ENCODE results near the gene WDFY3. TPM values are rescaled to one million over a fixed set of nuclear protein-coding genes. Genes with fewer than 3 reads are reported as not detected.

Gene WDFY3
- total and polyA plus RNA-seq, 2 donors (not counting 1 experiment from before 2014, with no cell fraction given), result 0.05 to 0.36 TPM

- H3K27ac ChIP-seq (ENCODE audit: low read length in 2 of 2), result no peak overlapping the region
- Mint-ChIP-seq H3K4me1 (no peaks in the 10 kb centered on the region), H3K27ac (no peak overlapping the region), H3K4me3 (no peak overlapping the region), H3K27me3 (no peaks in the 10 kb centered on the region), H3K9me3 (ENCODE audit: insufficient read depth) (peaks cover 5% of the 10 kb centered on the region)
- H3K9ac ChIP-seq (ENCODE audit: low read length), result no peak overlapping the region
- intact Hi-C loops (cut with micrococcal nuclease), result no loop called here
- no peaks in the 10 kb centered on the region for H3K9me3 ChIP-seq (ENCODE audit: control extremely low read depth in 1 of 3, control insufficient read depth in 2 of 3, insufficient read depth in 1 of 3, low read length in 2 of 3)
- TF ChIP-seq EZH2 (IDR thresholded peaks at IDR 0.05; ENCODE audit: borderline replicate concordance, insufficient read depth, low read depth, low read length, poor library complexity, severe bottlenecking) (no peak), CTCF (IDR thresholded peaks at IDR 0.05) (no peak)
- WGBS (ENCODE audit: insufficient coverage), result no CpG with 5 or more reads among the region's 4 CpGs
- H3K36me3 ChIP-seq (replicated peaks in 1 of 2; ENCODE audit: control extremely low read depth in 1 of 2, control insufficient read depth in 1 of 2, extremely low read depth in 1 of 2, insufficient read depth in 2 of 2, low read length in 1 of 2), result no peaks in the 10 kb centered on the region
- no peak overlapping the region for H2AFZ ChIP-seq (ENCODE audit: insufficient read depth, low read depth, low read length, poor library complexity, severe bottlenecking)
- no peak for ATAC-seq (ENCODE audit: low read depth)
- no peaks in the 10 kb centered on the region for H3K4me1 ChIP-seq (ENCODE audit: control insufficient read depth in 2 of 2, insufficient read depth in 2 of 2, low read length in 2 of 2)
- DNase-seq, result no peak
- H4K20me1 ChIP-seq (ENCODE audit: control insufficient read depth, insufficient read depth, low read length, poor library complexity, severe bottlenecking), result no peaks in the 10 kb centered on the region
- CTCF ChIA-PET, result interaction anchor here (1.1 kb wide), 1 partner anchor 32 kb away, joined by 3 read pairs; no protein-coding TSS in a partner anchor
- H3K79me2 ChIP-seq (ENCODE audit: control insufficient read depth, insufficient read depth, low read length), result no peaks in the 10 kb centered on the region
- no peak overlapping the region for H3K4me2 ChIP-seq (replicated peaks; ENCODE audit: low read depth, low read length, poor library complexity, severe bottlenecking)
- no peak overlapping the region for H3K4me3 ChIP-seq (ENCODE audit: control extremely low read depth in 1 of 5, extremely low read depth in 1 of 5, insufficient read depth in 1 of 5, low read depth in 2 of 5, low read length in 4 of 5)
- H3K27me3 ChIP-seq (replicated peaks in 1 of 4; ENCODE audit: control extremely low read depth in 1 of 4, control insufficient read depth in 3 of 4, insufficient read depth in 4 of 4, low read length in 3 of 4), result no peaks in the 10 kb centered on the region
- POLR2A ChIA-PET, result no interaction called here
Observed at GRCh38 chr4:84782517-84782916, 184.0 kb downstream of the WDFY3 start.

- ChIA-PET CTCF (no interaction called here), POLR2A (no interaction called here)
- no peak overlapping the region for H2AFZ ChIP-seq (ENCODE audit: insufficient read depth, low read depth, low read length, poor library complexity, severe bottlenecking)
- Mint-ChIP-seq H3K27ac (no peak overlapping the region), H3K4me3 (no peak overlapping the region), H3K27me3 (no peaks in the 10 kb centered on the region), H3K9me3 (ENCODE audit: insufficient read depth) (peaks cover 5% of the 10 kb centered on the region), H3K4me1 (no peaks in the 10 kb centered on the region)
- no peaks in the 10 kb centered on the region for H3K27me3 ChIP-seq (replicated peaks in 1 of 4; ENCODE audit: control extremely low read depth in 1 of 4, control insufficient read depth in 3 of 4, insufficient read depth in 4 of 4, low read length in 3 of 4)
- H3K9ac ChIP-seq (ENCODE audit: low read length), result no peak overlapping the region
- H3K27ac ChIP-seq (ENCODE audit: low read length in 2 of 2), result no peak overlapping the region
- no peak overlapping the region for H3K4me2 ChIP-seq (replicated peaks; ENCODE audit: low read depth, low read length, poor library complexity, severe bottlenecking)
- no peaks in the 10 kb centered on the region for H3K79me2 ChIP-seq (ENCODE audit: control insufficient read depth, insufficient read depth, low read length)
- no peak for TF ChIP-seq EZH2 (IDR thresholded peaks at IDR 0.05; ENCODE audit: borderline replicate concordance, insufficient read depth, low read depth, low read length, poor library complexity, severe bottlenecking)
- TF ChIP-seq CTCF (IDR thresholded peaks at IDR 0.05), result no peak
- H3K4me3 ChIP-seq (ENCODE audit: control extremely low read depth in 1 of 5, extremely low read depth in 1 of 5, insufficient read depth in 1 of 5, low read depth in 2 of 5, low read length in 4 of 5), result no peak overlapping the region
- no peak for DNase-seq
- H3K4me1 ChIP-seq (ENCODE audit: control insufficient read depth in 2 of 2, insufficient read depth in 2 of 2, low read length in 2 of 2), result no peaks in the 10 kb centered on the region
- H3K36me3 ChIP-seq (replicated peaks in 1 of 2; ENCODE audit: control extremely low read depth in 1 of 2, control insufficient read depth in 1 of 2, extremely low read depth in 1 of 2, insufficient read depth in 2 of 2, low read length in 1 of 2), result no peaks in the 10 kb centered on the region
- WGBS (ENCODE audit: insufficient coverage), result no CpG with 5 or more reads among the region's 3 CpGs
- no peaks in the 10 kb centered on the region for H4K20me1 ChIP-seq (ENCODE audit: control insufficient read depth, insufficient read depth, low read length, poor library complexity, severe bottlenecking)
- intact Hi-C loops (cut with micrococcal nuclease), result no loop called here
- no peaks in the 10 kb centered on the region for H3K9me3 ChIP-seq (ENCODE audit: control extremely low read depth in 1 of 3, control insufficient read depth in 2 of 3, insufficient read depth in 1 of 3, low read length in 2 of 3)
- ATAC-seq (ENCODE audit: low read depth), result no peak
Observed at GRCh38 chr4:84780719-84781118, 185.8 kb downstream of the WDFY3 start.

Data from B cell (primary cell).